ENCODE results near the gene CRK.
"Not testable (repeated sequence)": the region's sequence is repeated elsewhere in the genome, so short reads cannot be mapped to it uniquely, and the experiment has no call there.

The CRK gene

DNA sequence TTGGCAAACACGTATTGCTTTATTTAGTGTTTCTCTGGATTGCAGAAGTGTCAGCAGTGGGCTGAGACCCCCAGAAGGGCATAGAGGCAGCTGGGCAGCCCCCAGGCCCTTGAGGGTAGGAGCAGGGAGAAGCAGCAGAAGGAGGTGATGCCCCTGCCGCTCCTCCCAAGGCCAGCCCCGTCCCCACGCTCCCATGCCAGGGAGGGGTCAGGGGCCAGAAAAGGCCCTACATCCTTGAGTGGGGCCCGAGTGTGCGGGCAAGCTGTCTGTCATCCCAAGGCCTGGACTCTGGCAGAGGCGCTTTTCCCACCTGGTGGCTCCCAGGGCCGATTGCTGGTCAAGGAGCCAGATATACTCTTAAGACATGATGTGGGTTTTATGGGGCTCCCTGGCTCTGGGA lies 8.2 kb upstream of the CRK start:
- DNase-seq (ENCODE audit: low read depth), result no peak

- no peak for DNase-seq (ENCODE audit: low read depth)
Observed at GRCh38 chr17:1462164-1463112, 6.4 kb upstream of the CRK start.

- DNase-seq (ENCODE audit: low read depth), result no peak
Observed at GRCh38 chr17:1461198-1461944, 5.3 kb upstream of the CRK start.

DNA sequence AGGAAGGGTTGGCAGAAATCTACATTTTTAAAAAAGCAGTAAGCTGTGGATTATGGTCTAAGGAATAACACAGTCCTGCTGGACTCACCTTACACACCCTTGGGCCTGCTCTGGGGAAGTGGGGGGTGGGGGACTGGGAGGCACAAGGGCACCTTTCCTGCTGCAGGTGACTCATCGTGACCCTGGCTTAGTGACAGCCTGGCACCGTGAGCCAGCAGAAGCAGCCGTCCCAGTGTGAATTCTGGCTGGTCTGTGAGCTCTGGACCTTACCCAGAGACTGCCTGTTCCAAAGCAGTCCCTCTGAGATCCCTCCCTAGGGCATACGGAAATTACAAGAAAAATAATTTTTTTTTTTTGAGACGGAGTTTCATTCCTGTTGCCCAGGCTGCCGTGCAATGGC lies 4.2 kb upstream of the CRK start:
- DNase-seq (ENCODE audit: low read depth), result no peak

GRCh38 chr17:1455291-1455796 lies 688 bp downstream of the CRK start:
- peak; percentile 53 for DNase-seq (ENCODE audit: low read depth)

GRCh38 chr17:1454541-1454940 lies 1.5 kb downstream of the CRK start:
- no peak for DNase-seq (ENCODE audit: low read depth)

DNA sequence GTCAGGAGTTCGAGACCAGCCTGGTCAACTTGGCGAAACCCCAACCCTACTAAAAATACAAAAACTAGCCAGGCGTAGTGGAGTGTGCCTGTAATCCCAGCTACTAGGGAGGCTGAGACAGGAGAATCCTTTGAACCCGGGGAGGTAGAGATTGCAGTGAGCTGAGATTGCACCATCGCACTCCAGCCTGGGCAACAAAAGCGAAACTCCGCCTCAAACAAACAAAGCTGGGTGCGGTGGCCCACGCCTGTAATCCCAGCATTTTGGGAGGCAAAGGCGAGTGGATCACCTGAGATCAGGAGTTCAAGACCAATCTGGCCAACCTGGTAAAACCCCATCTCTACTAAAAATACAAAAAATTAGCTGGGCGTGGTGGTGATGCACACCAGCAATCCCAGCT lies 2.3 kb downstream of the CRK start:
- not testable (repeated sequence) for DNase-seq (ENCODE audit: low read depth)

- no peak for DNase-seq (ENCODE audit: low read depth)
Observed at GRCh38 chr17:1452836-1453235, 3.2 kb downstream of the CRK start.

DNA sequence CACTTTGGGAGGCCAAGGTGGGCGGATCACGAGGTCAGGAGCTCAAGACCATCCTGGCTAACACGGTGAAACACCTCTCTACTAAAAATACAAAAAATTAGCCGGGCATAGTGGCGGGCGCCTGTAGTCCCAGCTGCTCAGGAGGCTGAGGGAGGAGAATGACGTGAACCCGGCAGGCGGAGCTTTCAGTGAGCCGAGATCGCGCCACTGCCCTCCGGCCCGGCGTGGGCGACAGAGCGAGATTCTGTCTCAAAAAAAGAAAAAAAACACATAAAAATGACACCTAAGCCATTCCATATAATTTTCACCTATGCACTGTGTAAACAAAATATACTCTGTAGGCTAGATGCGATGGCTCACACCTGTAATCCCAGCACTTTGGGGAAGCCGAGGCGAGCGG lies 5.8 kb downstream of the CRK start:
- DNase-seq (ENCODE audit: low read depth), result not testable (repeated sequence)

DNA sequence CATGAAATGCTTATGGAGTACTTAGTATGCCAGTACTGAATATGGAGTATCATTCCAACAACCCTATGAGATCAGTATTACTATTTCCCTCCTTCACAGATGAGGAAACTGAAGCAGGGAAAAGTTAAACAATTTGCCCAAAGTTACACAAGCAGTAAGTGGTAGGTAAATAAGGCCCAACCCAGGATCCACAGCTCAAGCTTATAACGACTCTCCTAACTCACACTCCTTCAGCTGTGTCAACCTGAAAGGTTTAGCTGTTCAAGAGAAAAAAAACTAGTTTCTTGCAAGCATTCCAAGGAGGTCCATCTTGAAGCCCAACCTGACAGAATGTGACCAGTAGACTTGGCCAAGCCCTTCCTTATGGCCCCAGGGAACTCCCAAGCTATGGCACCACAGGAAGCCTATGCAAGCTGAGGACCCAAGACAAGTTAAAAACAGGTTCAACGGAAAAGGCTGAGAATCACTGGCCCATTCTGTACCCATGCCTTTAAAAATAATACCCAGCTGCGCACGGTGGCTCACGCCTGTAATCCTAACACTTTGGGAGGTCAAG lies 6.5 kb downstream of the CRK start:
- DNase-seq (ENCODE audit: low read depth), result no peak

GRCh38 chr17:1447052-1447451 lies 9.0 kb downstream of the CRK start:
- no peak for DNase-seq (ENCODE audit: low read depth)

- no peak for DNase-seq (ENCODE audit: low read depth)
Observed at GRCh38 chr17:1446201-1446600, 9.8 kb downstream of the CRK start.

- DNase-seq (ENCODE audit: low read depth), result not testable (repeated sequence)
Observed at GRCh38 chr17:1445695-1446094, 10.3 kb downstream of the CRK start.

DNA sequence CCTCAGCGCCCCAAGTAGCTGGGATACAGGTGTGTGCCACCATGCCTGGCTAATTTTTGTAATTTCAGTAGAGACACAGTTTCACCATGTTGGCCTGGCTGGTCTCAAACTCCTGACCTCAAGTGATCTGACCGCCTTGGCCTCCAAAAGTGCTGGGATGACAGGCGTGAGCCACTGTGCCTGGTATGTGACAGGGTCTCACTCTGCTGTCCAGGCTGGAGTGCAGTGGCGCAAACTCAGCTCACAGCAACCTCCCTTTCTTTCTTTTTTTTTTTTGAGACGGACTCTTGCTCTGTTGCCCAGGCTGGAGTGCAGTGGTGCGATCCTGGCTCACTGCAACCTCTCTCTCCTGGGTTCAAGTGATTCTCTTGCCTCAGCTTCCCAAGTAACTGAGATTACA lies 13.3 kb downstream of the CRK start:
- DNase-seq (ENCODE audit: low read depth), result not testable (repeated sequence)

GRCh38 chr17:1442187-1442586 lies 13.8 kb downstream of the CRK start:
- DNase-seq (ENCODE audit: low read depth), result no peak

- DNase-seq (ENCODE audit: low read depth), result no peak
Observed at GRCh38 chr17:1440921-1441320, 15.1 kb downstream of the CRK start.

GRCh38 chr17:1438593-1439083 lies 17.4 kb downstream of the CRK start:
- no peak for DNase-seq (ENCODE audit: low read depth)

GRCh38 chr17:1435326-1435725 lies 20.7 kb downstream of the CRK start:
- DNase-seq (ENCODE audit: low read depth), result no peak

- DNase-seq (ENCODE audit: low read depth), result no peak
Observed at GRCh38 chr17:1434150-1434549, 21.9 kb downstream of the CRK start.

- DNase-seq (ENCODE audit: low read depth), result no peak
Observed at GRCh38 chr17:1431631-1432104, 24.4 kb downstream of the CRK start.

DNA sequence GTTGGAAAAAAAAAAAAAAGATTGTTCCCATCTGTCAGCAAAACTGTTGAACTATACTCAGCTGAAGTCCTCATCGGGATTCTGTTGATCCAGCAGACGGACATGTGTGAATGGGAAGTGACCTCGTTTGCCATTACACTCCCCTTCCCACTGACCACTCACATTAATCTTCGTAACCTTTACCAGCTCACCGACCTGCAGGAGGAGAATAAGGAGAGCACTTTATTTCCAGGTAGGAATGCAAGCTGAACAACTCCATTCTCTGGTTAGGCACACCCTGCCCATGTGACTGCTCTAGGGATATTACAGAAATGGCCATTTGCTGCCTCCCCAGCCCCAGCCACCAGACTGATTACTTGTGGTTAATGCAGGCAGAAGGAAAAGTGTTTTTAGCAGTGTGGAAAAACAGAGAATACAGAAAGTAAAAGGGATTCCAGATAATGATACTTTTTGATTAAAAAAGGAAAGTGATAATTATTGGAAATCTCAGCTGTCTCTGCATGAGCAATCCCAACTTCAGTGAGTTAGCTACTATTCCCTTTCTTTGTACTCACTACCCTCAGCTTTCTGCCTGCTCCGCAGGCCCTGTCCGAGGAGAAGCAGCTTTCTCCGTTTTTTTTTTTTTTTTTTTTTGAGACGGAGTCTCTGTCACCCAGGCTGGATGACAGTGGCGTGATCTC lies 32.4 kb downstream of the CRK start:
- DNase-seq (ENCODE audit: low read depth), result no peak

DNA sequence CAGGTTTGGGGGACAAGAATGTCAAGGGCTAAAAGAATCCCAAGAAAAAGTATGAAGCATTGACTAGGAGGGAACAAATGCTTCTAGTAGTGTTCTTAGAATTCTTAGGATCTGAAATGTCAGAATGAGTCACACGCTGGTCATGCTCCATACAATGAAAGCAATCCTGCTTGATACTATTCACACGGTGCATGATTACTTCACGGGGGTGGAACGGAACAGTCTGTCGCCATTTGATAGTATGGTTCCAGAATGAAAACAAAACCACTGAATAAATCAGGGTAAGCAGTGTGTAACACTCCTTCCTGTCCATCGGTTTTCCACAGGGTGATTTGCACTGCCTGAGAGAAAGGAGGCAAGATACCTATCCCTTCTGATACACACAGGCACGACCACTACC lies 33.1 kb downstream of the CRK start:
- DNase-seq (ENCODE audit: low read depth), result peak; percentile 94

Data from HS-5 (cell line).